Left lung (tissue), 10 donors: ENCODE measurements around the gene LAT. TPM values are rescaled to one million over a fixed set of nuclear protein-coding genes. Genes with fewer than 3 reads are reported as not detected.

Experiments
- ATAC-seq: fragments of 200-7000 bp; cut with Tn5 transposase; one replicate; pipeline ENCODE4 v1.9.1; 2020; ENCODE audit warnings: moderate library complexity
- DNase-seq, 4 donors: peaks; one replicate each; pipeline ENCODE4 v3.0.0-alpha.2; 2013 to 2020
- H3K27ac ChIP-seq, 2 donors: fragments of 200-600 bp; sonication (generic) in 1 of 2; one replicate each; pipeline versions ENCODE4 v1.5.0 to v1.8.0; 2020 to 2021
- H3K27me3 ChIP-seq, 2 donors: fragments of 200-600 bp; sonication (generic) in 1 of 2; one replicate each; pipeline versions ENCODE4 v1.5.0 to v1.8.0; 2020 to 2021
- H3K36me3 ChIP-seq, 2 donors: fragments of 200-600 bp; sonication (generic) in 1 of 2; one replicate each; pipeline versions ENCODE4 v1.5.0 to v1.8.0; 2020 to 2021
- H3K4me1 ChIP-seq, 2 donors: fragments of 200-600 bp; one replicate each; pipeline ENCODE4 v1.8.0; 2021
- H3K4me3 ChIP-seq, 2 donors: fragments of 200-600 bp; sonication (generic) in 1 of 2; one replicate each; pipeline versions ENCODE4 v1.5.0 to v1.8.0; 2020 to 2021; ENCODE audit warnings: mild to moderate bottlenecking in 1 of 2
- H3K9me3 ChIP-seq, 2 donors: fragments of 200-600 bp; sonication (generic) in 1 of 2; one replicate each; pipeline versions ENCODE4 v1.5.0 to v1.8.0; 2020 to 2021
- CTCF ChIP-seq, 2 donors: fragments of 200-600 bp; sonication (generic) in 1 of 2; IDR thresholded peaks; one replicate each; pipeline versions ENCODE4 v1.5.0 to v1.8.0; 2021; ENCODE audit warnings: antibody characterized with exemption in 2 of 2
- intact Hi-C, 2 donors: fragments of 100-400 bp; cut with DNase I; formaldehyde crosslinking; loops; one replicate each; pipeline versions ENCODE4 v1.11.2 to v1.14.2; 2022
- polyA plus RNA-seq, 6 donors: library from polyadenylated mRNA; unstranded; fragments of 120-200 nt; gene quantifications; one replicate each; pipeline ENCODE4 v1.2.1, GENCODE V29; 2013; ENCODE audit not compliant: insufficient read length in 6 of 6
- total RNA-seq, 2 donors: library from RNA; stranded (reverse); fragmentation: NEBNext Ultra II Directional; extraction: Animal tissue kit (Norgen Biotek cat#: 25700); gene quantifications; one replicate each; pipeline ENCODE4 v1.2.1, GENCODE V29; 2021
- donor health status: DM: no; HTN: yes; CAD: no.
- donor health status: DM: no; HTN: no; CAD: no.

Gene LAT
- total and polyA plus RNA-seq, 8 donors: 5.1 to 14.0 (median 7.0) TPM

GRCh38 chr16:28982418-28982817, 2.4 kb upstream of the LAT start:
- Histone ChIP-seq H3K36me3 (peaks cover 0 to 94% of the 10 kb centered on the region in 2 donors), H3K4me1 (peaks cover 0 to 28% of the 10 kb centered on the region in 2 donors), H3K27me3 (no peaks in the 10 kb centered on the region), H3K4me3 (no peak overlapping the region), H3K27ac (no peak overlapping the region), H3K9me3 (peaks cover 0 to 5% of the 10 kb centered on the region in 2 donors)
- no peak for DNase-seq
- ATAC-seq: no peak
- no peak for TF ChIP-seq CTCF (IDR thresholded peaks at IDR 0.05)
- intact Hi-C loops: no loop called here

DNA sequence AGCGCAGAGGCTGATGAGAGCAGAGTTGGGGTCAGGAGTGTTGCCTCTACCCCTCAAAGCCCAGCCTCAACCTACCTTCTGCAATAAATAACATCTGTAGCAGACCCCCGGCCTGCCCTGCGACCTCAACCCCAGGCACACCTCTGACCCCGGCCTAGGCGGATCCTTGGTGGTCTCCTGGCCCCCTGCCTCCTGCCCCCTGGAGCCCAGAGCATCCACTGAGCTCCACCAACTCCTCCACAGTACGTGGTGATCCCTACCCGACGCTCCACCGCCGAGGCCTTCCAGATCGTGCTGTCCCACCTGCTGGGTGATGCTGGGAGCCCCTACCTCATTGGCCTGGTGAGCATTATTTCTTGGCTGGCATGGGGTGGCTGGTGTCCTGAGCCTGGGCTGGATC, 1.9 kb upstream of the LAT start:
- intact Hi-C loops: no loop called here
- no peak for ATAC-seq

DNA sequence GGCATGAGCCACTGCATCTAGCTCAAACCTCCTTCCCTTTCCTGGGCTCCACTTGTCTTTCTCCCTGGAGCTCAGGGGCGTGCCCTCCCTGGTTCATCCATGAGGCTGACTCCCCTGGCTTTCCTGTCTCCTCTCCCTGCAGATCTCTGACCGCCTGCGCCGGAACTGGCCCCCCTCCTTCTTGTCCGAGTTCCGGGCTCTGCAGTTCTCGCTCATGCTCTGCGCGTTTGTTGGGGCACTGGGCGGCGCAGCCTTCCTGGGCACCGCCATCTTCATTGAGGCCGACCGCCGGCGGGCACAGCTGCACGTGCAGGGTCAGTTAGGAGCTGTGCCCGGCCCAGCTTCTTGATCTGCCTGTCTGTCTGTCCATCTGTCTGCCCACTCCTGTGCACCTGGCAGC, 1.2 kb upstream of the LAT start:
- H3K27ac ChIP-seq: no peak overlapping the region
- ATAC-seq (no peak), DNase-seq (no peak)
- no peaks in the 10 kb centered on the region for H3K27me3 ChIP-seq
- intact Hi-C loops: no loop called here
- H3K9me3 ChIP-seq: peaks cover 0 to 5% of the 10 kb centered on the region in 2 donors
- TF ChIP-seq CTCF (IDR thresholded peaks at IDR 0.05): no peak
- peaks cover 0 to 17% of the 10 kb centered on the region in 2 donors for H3K4me1 ChIP-seq
- H3K36me3 ChIP-seq: peaks cover 0 to 99% of the 10 kb centered on the region in 2 donors
- H3K4me3 ChIP-seq: no peak overlapping the region

More for the DNA sequence above, 1.9 kb upstream of the LAT start:
- peaks cover 0 to 5% of the 10 kb centered on the region in 2 donors for H3K9me3 ChIP-seq
- H3K27me3 ChIP-seq: no peaks in the 10 kb centered on the region
- no peak for TF ChIP-seq CTCF (IDR thresholded peaks at IDR 0.05)
- peaks cover 0 to 99% of the 10 kb centered on the region in 2 donors for H3K36me3 ChIP-seq
- H3K27ac ChIP-seq: no peak overlapping the region
- H3K4me3 ChIP-seq: no peak overlapping the region
- H3K4me1 ChIP-seq: peaks cover 0 to 23% of the 10 kb centered on the region in 2 donors
- no peak for DNase-seq

DNA sequence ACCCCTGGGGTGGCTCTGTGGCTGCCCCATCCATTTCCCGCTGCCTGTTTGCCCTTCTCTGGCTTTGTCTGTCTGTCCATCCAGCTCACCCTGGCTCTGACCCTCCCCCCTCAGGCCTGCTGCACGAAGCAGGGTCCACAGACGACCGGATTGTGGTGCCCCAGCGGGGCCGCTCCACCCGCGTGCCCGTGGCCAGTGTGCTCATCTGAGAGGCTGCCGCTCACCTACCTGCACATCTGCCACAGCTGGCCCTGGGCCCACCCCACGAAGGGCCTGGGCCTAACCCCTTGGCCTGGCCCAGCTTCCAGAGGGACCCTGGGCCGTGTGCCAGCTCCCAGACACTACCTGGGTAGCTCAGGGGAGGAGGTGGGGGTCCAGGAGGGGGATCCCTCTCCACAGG, 761 bp upstream of the LAT start:
- DNase-seq (no peak), ATAC-seq (no peak)
- TF ChIP-seq CTCF (IDR thresholded peaks at IDR 0.05): no peak
- no peaks in the 10 kb centered on the region for H3K27me3 ChIP-seq
- peak overlapping the region in 1 of 2 donors; percentile 45 for H3K27ac ChIP-seq
- H3K36me3 ChIP-seq: peaks cover 0 to 99% of the 10 kb centered on the region in 2 donors
- H3K4me3 ChIP-seq: peak overlapping the region in 1 of 2 donors; percentile 35
- H3K9me3 ChIP-seq: peaks cover 0 to 5% of the 10 kb centered on the region in 2 donors
- H3K4me1 ChIP-seq: peaks cover 0 to 17% of the 10 kb centered on the region in 2 donors
- intact Hi-C loops: no loop called here

DNA sequence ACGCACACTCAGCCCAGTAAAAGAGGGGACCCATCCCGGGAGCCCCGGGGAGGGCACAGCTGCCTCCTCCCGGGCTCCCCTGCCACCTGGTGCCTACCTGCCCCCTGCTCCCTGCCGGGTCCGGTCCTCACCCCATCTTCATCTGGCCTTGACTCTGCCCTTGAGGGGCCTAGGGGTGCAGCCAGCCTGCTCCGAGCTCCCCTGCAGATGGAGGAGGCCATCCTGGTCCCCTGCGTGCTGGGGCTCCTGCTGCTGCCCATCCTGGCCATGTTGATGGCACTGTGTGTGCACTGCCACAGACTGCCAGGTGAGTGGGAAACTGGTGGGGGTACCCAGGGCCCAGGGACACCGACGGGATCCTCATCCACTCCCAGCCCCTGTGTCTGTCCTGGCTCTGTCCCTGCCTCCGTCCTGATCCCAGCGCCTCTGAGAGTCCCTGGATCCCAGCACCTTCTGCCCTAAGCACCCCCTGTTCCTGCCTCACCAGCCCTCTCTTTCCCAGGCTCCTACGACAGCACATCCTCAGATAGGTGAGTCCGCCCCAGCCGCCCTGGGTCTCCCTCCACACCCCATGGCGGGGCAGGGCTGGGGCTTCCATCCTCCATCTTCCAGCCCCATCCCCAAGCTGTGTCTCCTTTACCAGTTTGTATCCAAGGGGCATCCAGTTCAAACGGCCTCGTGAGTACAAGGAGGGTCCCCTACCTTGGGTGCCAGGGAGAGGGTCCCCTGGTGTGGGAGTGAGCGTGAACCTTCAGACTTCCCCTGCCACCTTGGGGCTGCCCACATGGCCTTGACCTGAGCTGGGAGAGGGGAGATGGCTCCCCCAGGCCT, 574 bp downstream of the LAT start:
- H3K4me3 ChIP-seq: peak overlapping the region in 1 of 2 donors; percentile 35
- DNase-seq (no peak), ATAC-seq (no peak)
- intact Hi-C loops: no loop called here
- H3K27ac ChIP-seq: peak overlapping the region in 1 of 2 donors; percentile 45
- TF ChIP-seq CTCF (IDR thresholded peaks at IDR 0.05): no peak
- H3K36me3 ChIP-seq: peaks cover 0 to 99% of the 10 kb centered on the region in 2 donors
- peaks cover 0 to 5% of the 10 kb centered on the region in 2 donors for H3K9me3 ChIP-seq
- peaks cover 0 to 17% of the 10 kb centered on the region in 2 donors for H3K4me1 ChIP-seq
- no peaks in the 10 kb centered on the region for H3K27me3 ChIP-seq
